H9 (cell line): Measurements from ENCODE around the gene NEURL1. TPM values are rescaled to one million over a fixed set of nuclear protein-coding genes. Genes with fewer than 3 reads are reported as not detected.

Experiments
- DNase-seq: peaks from one replicate; pipeline ENCODE4 v3.0.0-alpha.2; 2017
- H2AFZ ChIP-seq: one replicate; pipeline ENCODE4 v1.6.1; 2013; ENCODE audit warnings: mild to moderate bottlenecking, low read length, control low read depth, moderate library complexity
- H2AK5ac ChIP-seq: 2 replicates; pipeline ENCODE4 v1.6.1; 2013; ENCODE audit warnings: low read length, control low read depth, mixed read lengths; ENCODE audit not compliant: insufficient read length
- H2BK120ac ChIP-seq: one replicate; pipeline ENCODE4 v1.6.1; 2013; ENCODE audit warnings: low read depth, mild to moderate bottlenecking, low read length, control low read depth, inconsistent platforms; ENCODE audit not compliant: poor library complexity, severe bottlenecking
- H2BK12ac ChIP-seq: 2 replicates; pipeline ENCODE4 v1.6.1; 2013; ENCODE audit warnings: low read length, control low read depth, mixed read lengths, low read depth; ENCODE audit not compliant: insufficient read length
- H2BK15ac ChIP-seq: 2 replicates; pipeline ENCODE4 v1.6.1; 2013; ENCODE audit warnings: low read depth, low read length, control low read depth
- H2BK20ac ChIP-seq: one replicate; pipeline ENCODE4 v1.6.1; 2013; ENCODE audit warnings: low read depth, mild to moderate bottlenecking, low read length, control low read depth, inconsistent platforms; ENCODE audit not compliant: poor library complexity, severe bottlenecking
- H2BK5ac ChIP-seq: 2 replicates; pipeline ENCODE4 v1.6.1; 2013; ENCODE audit warnings: low read length, control low read depth, mixed read lengths; ENCODE audit not compliant: insufficient read length
- H3K14ac ChIP-seq: 2 replicates; pipeline ENCODE4 v1.6.1; 2013; ENCODE audit warnings: low read length, control low read depth; ENCODE audit not compliant: insufficient read depth
- H3K18ac ChIP-seq: 2 replicates; pipeline ENCODE4 v1.6.1; 2013; ENCODE audit warnings: low read depth, mild to moderate bottlenecking, mixed read lengths, low read length, control low read depth; ENCODE audit not compliant: insufficient read length
- H3K23ac ChIP-seq: 2 replicates; pipeline ENCODE4 v1.6.1; 2013; ENCODE audit warnings: low read length, control low read depth, mixed read lengths, low read depth; ENCODE audit not compliant: insufficient read length
- H3K23me2 ChIP-seq: 2 replicates; pipeline ENCODE4 v1.6.1; 2013; ENCODE audit warnings: low read depth, mild to moderate bottlenecking, mixed read lengths, low read length, control low read depth; ENCODE audit not compliant: insufficient read length, poor library complexity, severe bottlenecking
- H3K27ac ChIP-seq: 2 replicates; pipeline ENCODE4 v1.5.1; 2013; ENCODE audit warnings: low read length, control low read depth, mixed read lengths, low read depth; ENCODE audit not compliant: insufficient read length
- H3K27me3 ChIP-seq: 2 replicates; pipeline ENCODE4 v1.6.1; 2013; ENCODE audit warnings: low read length, control low read depth, inconsistent platforms; ENCODE audit not compliant: insufficient read depth
- H3K4ac ChIP-seq: 2 replicates; pipeline ENCODE4 v1.6.1; 2013; ENCODE audit warnings: low read depth, mild to moderate bottlenecking, control low read depth, inconsistent platforms, low read length, moderate library complexity
- H3K4me1 ChIP-seq: 2 replicates; pipeline ENCODE4 v1.6.1; 2013; ENCODE audit warnings: low read length, control low read depth, inconsistent platforms; ENCODE audit not compliant: insufficient read depth
- H3K4me2 ChIP-seq: 2 replicates; pipeline ENCODE4 v1.6.1; 2013; ENCODE audit warnings: low read length, control low read depth, mixed read lengths; ENCODE audit not compliant: insufficient read length, insufficient read depth
- H3K56ac ChIP-seq: 2 replicates; pipeline ENCODE4 v1.6.1; 2013; ENCODE audit warnings: low read depth, mild to moderate bottlenecking, mixed read lengths, low read length, control low read depth; ENCODE audit not compliant: insufficient read length
- H3K79me1 ChIP-seq: 2 replicates; pipeline ENCODE4 v1.6.1; 2013; ENCODE audit warnings: low read depth, mild to moderate bottlenecking, moderate library complexity, low read length, control low read depth, inconsistent platforms; ENCODE audit not compliant: insufficient read depth, poor library complexity, severe bottlenecking
- H3K79me2 ChIP-seq: 2 replicates; pipeline ENCODE4 v1.6.1; 2013; ENCODE audit warnings: low read length, control low read depth, inconsistent platforms; ENCODE audit not compliant: insufficient read depth
- H3K9ac ChIP-seq: 2 replicates; pipeline ENCODE4 v1.6.1; 2013; ENCODE audit warnings: low read length, control low read depth, mixed read lengths; ENCODE audit not compliant: insufficient read length; ENCODE audit errors: extremely low read depth
- H3K9me3 ChIP-seq: one replicate; pipeline ENCODE4 v1.6.1; 2013; ENCODE audit warnings: low read depth, low read length, inconsistent platforms; ENCODE audit not compliant: control insufficient read depth
- H3T11ph ChIP-seq: one replicate; pipeline ENCODE4 v1.6.1; 2013; ENCODE audit warnings: mild to moderate bottlenecking, low read length, control low read depth, inconsistent platforms
- H4K20me1 ChIP-seq: one replicate; pipeline ENCODE4 v1.6.1; 2013; ENCODE audit not compliant: control insufficient read depth, insufficient read length, insufficient read depth
- H4K5ac ChIP-seq: 2 replicates; pipeline ENCODE4 v1.6.1; 2013; ENCODE audit warnings: low read depth, mild to moderate bottlenecking, mixed read lengths, low read length, control low read depth; ENCODE audit not compliant: insufficient read length
- H4K8ac ChIP-seq: replicated peaks from 2 replicates; pipeline ENCODE4 v1.6.1; 2013; ENCODE audit warnings: low read length, control low read depth, mixed read lengths, low read depth; ENCODE audit not compliant: insufficient read length
- H4K91ac ChIP-seq: 2 replicates; pipeline ENCODE4 v1.6.1; 2013; ENCODE audit warnings: low read depth, mild to moderate bottlenecking, moderate library complexity, mixed read lengths, low read length, control low read depth; ENCODE audit not compliant: insufficient read length
- H3K27ac Mint-ChIP-seq, 3 experiments: 2 replicates in 2 of 3; 3 replicates in 1 of 3; pipeline ENCODE4 v1.8.0; 2020 to 2021; ENCODE audit warnings: mixed read lengths in 3 of 3, mild to moderate bottlenecking in 1 of 3, moderate library complexity in 1 of 3
- H3K27me3 Mint-ChIP-seq: 2 replicates; pipeline ENCODE4 v1.8.0; 2021; ENCODE audit warnings: low read depth, mild to moderate bottlenecking, moderate library complexity, mixed read lengths
- H3K36me3 Mint-ChIP-seq, 3 experiments: 2 replicates in 2 of 3; 3 replicates in 1 of 3; pipeline ENCODE4 v1.8.0; 2020 to 2021; ENCODE audit warnings: low read depth in 3 of 3, mixed read lengths in 3 of 3; ENCODE audit not compliant: insufficient read depth in 1 of 3
- H3K4me1 Mint-ChIP-seq, 2 experiments: 2 replicates each; pipeline ENCODE4 v1.8.0; 2020; ENCODE audit warnings: mixed read lengths in 2 of 2
- H3K4me3 Mint-ChIP-seq, 2 experiments: 2 replicates in 1 of 2; 3 replicates in 1 of 2; pipeline ENCODE4 v1.8.0; 2020 to 2021; ENCODE audit warnings: mild to moderate bottlenecking in 2 of 2, mixed read lengths in 2 of 2, moderate library complexity in 1 of 2
- H3K9me3 Mint-ChIP-seq, 2 experiments: 2 replicates in 1 of 2; 3 replicates in 1 of 2; pipeline ENCODE4 v1.8.0; 2020; ENCODE audit warnings: mild to moderate bottlenecking in 2 of 2, mixed read lengths in 2 of 2, moderate library complexity in 1 of 2
- WGBS: extraction: QIAGEN DNeasy Blood & Tissue Kit; methylation state at CpG from one replicate; pipeline ENCODE4 v1.1.7; 2013; ENCODE audit warnings: missing lambda C conversion rate, low lambda C conversion rate, mixed read lengths; ENCODE audit not compliant: insufficient read length; ENCODE audit errors: extremely low coverage; 5-methylcytosine and 5-hydroxymethylcytosine counted together
- total RNA-seq: library from RNA; stranded (reverse); gene quantifications from 2 replicates; pipeline ENCODE4 v1.2.1, GENCODE V29; 2021
- TF ChIP-seq, protein P1 (sequence below): fragments of 200-600 bp; sonication (generic); conservative IDR thresholded peaks from 3 replicates; pipeline ENCODE4 v1.8.0; 2021; ENCODE audit warnings: antibody characterized with exemption, mild to moderate bottlenecking

Gene NEURL1
- total RNA-seq, 1 experiment from 2014 or later: 1.2 TPM

- H3K23ac ChIP-seq: no peak overlapping the region
- no peaks in the 10 kb centered on the region for H3K4me1 ChIP-seq
- no peaks in the 10 kb centered on the region for H4K20me1 ChIP-seq
- H3K36me3 Mint-ChIP-seq: no peaks in the 10 kb centered on the region
- WGBS: no CpG with 5 or more reads among the region's 10 CpGs
- H3T11ph ChIP-seq: no peak overlapping the region
- TF ChIP-seq, protein P1, sequence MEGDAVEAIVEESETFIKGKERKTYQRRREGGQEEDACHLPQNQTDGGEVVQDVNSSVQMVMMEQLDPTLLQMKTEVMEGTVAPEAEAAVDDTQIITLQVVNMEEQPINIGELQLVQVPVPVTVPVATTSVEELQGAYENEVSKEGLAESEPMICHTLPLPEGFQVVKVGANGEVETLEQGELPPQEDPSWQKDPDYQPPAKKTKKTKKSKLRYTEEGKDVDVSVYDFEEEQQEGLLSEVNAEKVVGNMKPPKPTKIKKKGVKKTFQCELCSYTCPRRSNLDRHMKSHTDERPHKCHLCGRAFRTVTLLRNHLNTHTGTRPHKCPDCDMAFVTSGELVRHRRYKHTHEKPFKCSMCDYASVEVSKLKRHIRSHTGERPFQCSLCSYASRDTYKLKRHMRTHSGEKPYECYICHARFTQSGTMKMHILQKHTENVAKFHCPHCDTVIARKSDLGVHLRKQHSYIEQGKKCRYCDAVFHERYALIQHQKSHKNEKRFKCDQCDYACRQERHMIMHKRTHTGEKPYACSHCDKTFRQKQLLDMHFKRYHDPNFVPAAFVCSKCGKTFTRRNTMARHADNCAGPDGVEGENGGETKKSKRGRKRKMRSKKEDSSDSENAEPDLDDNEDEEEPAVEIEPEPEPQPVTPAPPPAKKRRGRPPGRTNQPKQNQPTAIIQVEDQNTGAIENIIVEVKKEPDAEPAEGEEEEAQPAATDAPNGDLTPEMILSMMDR: peak; percentile 30; the same call in 1 of the 3 replicates
- H3K79me2 ChIP-seq: no peaks in the 10 kb centered on the region
- no peaks in the 10 kb centered on the region for H3K9me3 ChIP-seq
- H3K27ac Mint-ChIP-seq: no peak overlapping the region; a peak in 1 of 7 replicates
- H2BK120ac ChIP-seq: no peak overlapping the region
- H4K8ac ChIP-seq: no peak overlapping the region
- no peak overlapping the region for H2AFZ ChIP-seq
- no peak overlapping the region for H3K4ac ChIP-seq
- H3K9me3 Mint-ChIP-seq: no peaks in the 10 kb centered on the region
- H2BK12ac ChIP-seq: no peak overlapping the region
- H3K9ac ChIP-seq: no peak overlapping the region
- H3K18ac ChIP-seq: no peak overlapping the region
- H3K27me3 ChIP-seq: no peaks in the 10 kb centered on the region
- H2AK5ac ChIP-seq: no peak overlapping the region
- H2BK15ac ChIP-seq: no peak overlapping the region
- H3K27me3 Mint-ChIP-seq: no peaks in the 10 kb centered on the region; the same call in none of the 2 replicates
- no peak overlapping the region for H4K5ac ChIP-seq
- no peak overlapping the region for H3K14ac ChIP-seq
- no peak overlapping the region for H3K4me3 Mint-ChIP-seq
- no peaks in the 10 kb centered on the region for H3K23me2 ChIP-seq
- H3K4me1 Mint-ChIP-seq: peaks cover 9 to 17% of the 10 kb centered on the region in 2 experiments
- no peaks in the 10 kb centered on the region for H3K79me1 ChIP-seq
- peak; percentile 33 for DNase-seq
- no peak overlapping the region for H4K91ac ChIP-seq
- no peak overlapping the region for H2BK20ac ChIP-seq
- no peak overlapping the region for H2BK5ac ChIP-seq
- H3K4me2 ChIP-seq: no peak overlapping the region
- H3K56ac ChIP-seq: no peak overlapping the region
- no peak overlapping the region for H3K27ac ChIP-seq
Observed at GRCh38 chr10:103507235-103508191, 14.0 kb downstream of the NEURL1 start.
